Measurements from ENCODE around the gene CTNND2.

DNA sequence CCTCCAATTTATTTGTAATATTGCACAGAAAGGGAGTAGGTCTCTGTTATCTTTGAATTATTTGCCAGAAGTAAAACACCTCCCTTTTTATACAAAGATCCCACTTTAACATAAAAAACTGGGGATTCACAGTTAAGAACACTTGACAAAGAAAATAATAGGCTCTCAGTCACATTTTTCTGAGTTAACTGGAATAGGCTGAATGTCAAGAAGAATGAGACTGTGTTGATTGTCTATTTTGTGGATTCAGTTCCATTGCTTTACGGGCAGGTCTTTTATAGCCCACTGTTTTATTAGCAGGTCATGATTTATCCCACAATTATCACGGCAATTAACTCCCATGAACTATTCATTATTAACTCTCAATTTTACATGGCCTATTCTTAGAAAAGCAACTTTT, 427.4 kb downstream of the CTNND2 start:
- TF ChIP-seq, protein P1, sequence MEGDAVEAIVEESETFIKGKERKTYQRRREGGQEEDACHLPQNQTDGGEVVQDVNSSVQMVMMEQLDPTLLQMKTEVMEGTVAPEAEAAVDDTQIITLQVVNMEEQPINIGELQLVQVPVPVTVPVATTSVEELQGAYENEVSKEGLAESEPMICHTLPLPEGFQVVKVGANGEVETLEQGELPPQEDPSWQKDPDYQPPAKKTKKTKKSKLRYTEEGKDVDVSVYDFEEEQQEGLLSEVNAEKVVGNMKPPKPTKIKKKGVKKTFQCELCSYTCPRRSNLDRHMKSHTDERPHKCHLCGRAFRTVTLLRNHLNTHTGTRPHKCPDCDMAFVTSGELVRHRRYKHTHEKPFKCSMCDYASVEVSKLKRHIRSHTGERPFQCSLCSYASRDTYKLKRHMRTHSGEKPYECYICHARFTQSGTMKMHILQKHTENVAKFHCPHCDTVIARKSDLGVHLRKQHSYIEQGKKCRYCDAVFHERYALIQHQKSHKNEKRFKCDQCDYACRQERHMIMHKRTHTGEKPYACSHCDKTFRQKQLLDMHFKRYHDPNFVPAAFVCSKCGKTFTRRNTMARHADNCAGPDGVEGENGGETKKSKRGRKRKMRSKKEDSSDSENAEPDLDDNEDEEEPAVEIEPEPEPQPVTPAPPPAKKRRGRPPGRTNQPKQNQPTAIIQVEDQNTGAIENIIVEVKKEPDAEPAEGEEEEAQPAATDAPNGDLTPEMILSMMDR (IDR thresholded peaks at IDR 0.05): no peak
- TF ChIP-seq EZH2phosphoT487 (IDR thresholded peaks at IDR 0.05) (no peak), EZH2 (IDR thresholded peaks at IDR 0.05) (no peak)
